Endothelial cell of umbilical vein (primary cell): Measurements from ENCODE around the gene GBF1. TPM values are rescaled to one million over a fixed set of nuclear protein-coding genes. Genes with fewer than 3 reads are reported as not detected.
"Not testable (repeated sequence)": the region's sequence is repeated elsewhere in the genome, so short reads cannot be mapped to it uniquely, and the experiment has no call there.

ENCODE experiments used
- BruUV-seq: library from RNA; stranded (reverse); fragments of 400-500 nt; replicated peaks from 2 replicates; lab custom pipeline; 2021; lab: Mats Ljungman, UMichigan
- CTCF ChIA-PET: fragments of 300-600, 350-600 bp; sonication (Branson Sonifier 250); formaldehyde crosslinking; loops from one replicate; lab custom pipeline; 2021; ENCODE audit warnings: antibody characterized with exemption, inconsistent platforms; lab: Charles Lee
- POLR2A ChIA-PET: fragments of 300-600, 350-600 bp; sonication (Branson Sonifier 250); formaldehyde crosslinking; loops from one replicate; lab custom pipeline; 2021; ENCODE audit warnings: antibody characterized with exemption, inconsistent platforms; lab: Charles Lee
- DNase-seq: peaks from one replicate; pipeline ENCODE4 v3.0.0-alpha.2; 2011; ENCODE audit warnings: low read depth, low spot score
- FAIRE-seq: peaks from 2 replicates; lab custom pipeline; 2011; peaks lifted over from hg19 to GRCh38; lab: Jason Lieb, UNC
- H2AFZ ChIP-seq: 2 replicates; pipeline ENCODE4 v1.6.0; 2012; ENCODE audit warnings: low read depth, low read length, control low read depth, inconsistent platforms
- H3K27ac ChIP-seq: 2 replicates; pipeline ENCODE4 v1.5.1; 2011; ENCODE audit warnings: low read depth, mild to moderate bottlenecking, control low read depth, low read length, moderate library complexity; ENCODE audit not compliant: insufficient read depth
- H3K27me3 ChIP-seq, 2 experiments: 2 replicates each; pipeline versions ENCODE4 v1.6.0 to v1.6.1; 2011; ENCODE audit warnings: low read length in 2 of 2, mixed read lengths in 1 of 2; ENCODE audit not compliant: control insufficient read depth in 2 of 2, insufficient read depth in 2 of 2
- H3K36me3 ChIP-seq, 2 experiments: 2 replicates in 1 of 2; 3 replicates in 1 of 2; pipeline ENCODE4 v1.5.1; 2011; ENCODE audit warnings: low read length in 2 of 2, mild to moderate bottlenecking in 1 of 2, moderate library complexity in 1 of 2; ENCODE audit not compliant: control insufficient read depth in 2 of 2, insufficient read depth in 2 of 2; ENCODE audit errors: extremely low read depth in 1 of 2
- H3K4me1 ChIP-seq: 3 replicates; pipeline ENCODE4 v1.5.1; 2011; ENCODE audit warnings: mild to moderate bottlenecking, low read length; ENCODE audit not compliant: control insufficient read depth, insufficient read depth; ENCODE audit errors: extremely low read depth
- H3K4me2 ChIP-seq: 2 replicates; pipeline ENCODE4 v1.6.1; 2011; ENCODE audit warnings: low read length, control low read depth, mixed read lengths; ENCODE audit not compliant: insufficient read depth
- H3K4me3 ChIP-seq, 3 experiments: fragments of 200-600 bp in 1 of 3; sonication (generic), shearing (Covaris generic) in 1 of 3; replicated peaks in 1 of 3; 2 replicates each; pipeline ENCODE4 v1.5.1; 2011 to 2016; ENCODE audit warnings: control low read depth in 3 of 3, low read length in 3 of 3, mild to moderate bottlenecking in 2 of 3, inconsistent platforms in 1 of 3, low read depth in 1 of 3, moderate library complexity in 1 of 3; ENCODE audit not compliant: insufficient read depth in 1 of 3
- H3K79me2 ChIP-seq: 2 replicates; pipeline ENCODE4 v1.6.0; 2012; ENCODE audit warnings: low read length, inconsistent platforms; ENCODE audit not compliant: control insufficient read depth, insufficient read depth
- H3K9ac ChIP-seq: replicated peaks from 2 replicates; pipeline ENCODE3; 2011; ENCODE audit warnings: low read length, control low read depth; ENCODE audit not compliant: insufficient read depth; ENCODE audit errors: extremely low read depth
- H3K9me1 ChIP-seq: replicated peaks from 3 replicates; pipeline ENCODE4 v1.6.0; 2011; ENCODE audit warnings: mild to moderate bottlenecking, low read length; ENCODE audit not compliant: control insufficient read depth, insufficient read depth; ENCODE audit errors: extremely low read depth
- H3K9me3 ChIP-seq: replicated peaks from 2 replicates; pipeline ENCODE4 v1.5.1; 2012; ENCODE audit warnings: low read length, inconsistent platforms; ENCODE audit not compliant: control insufficient read depth, insufficient read depth
- H4K20me1 ChIP-seq: replicated peaks from 2 replicates; pipeline ENCODE3; 2011; ENCODE audit warnings: mild to moderate bottlenecking, low read length; ENCODE audit not compliant: control insufficient read depth, insufficient read depth; ENCODE audit errors: extremely low read depth
- EZH2 ChIP-seq: IDR thresholded peaks from 2 replicates; pipeline ENCODE4 v1.6.1; 2012; ENCODE audit warnings: borderline replicate concordance, low read depth, mild to moderate bottlenecking, moderate library complexity, low read length, inconsistent platforms; ENCODE audit not compliant: severe bottlenecking
- FOS ChIP-seq: IDR thresholded peaks from 2 replicates; pipeline ENCODE4 v1.6.1; 2011; ENCODE audit warnings: mild to moderate bottlenecking, low read length, moderate library complexity, borderline replicate concordance; ENCODE audit not compliant: insufficient read depth
- GATA2 ChIP-seq: IDR thresholded peaks from 2 replicates; pipeline ENCODE4 v1.7.0; 2011; ENCODE audit warnings: low read depth, mild to moderate bottlenecking, moderate library complexity, mixed read lengths, low read length; ENCODE audit not compliant: insufficient read length, insufficient read depth
- JUN ChIP-seq: IDR thresholded peaks from 2 replicates; pipeline ENCODE4 v1.6.1; 2011; ENCODE audit warnings: borderline replicate concordance, low read depth; ENCODE audit not compliant: insufficient read length, insufficient read depth
- MYC ChIP-seq: IDR thresholded peaks from one replicate; pipeline ENCODE4 v1.6.1; 2011; ENCODE audit warnings: mild to moderate bottlenecking, low read depth, low read length
- POLR2A ChIP-seq: IDR thresholded peaks from 2 replicates; pipeline ENCODE4 v1.6.1; 2012; ENCODE audit warnings: low read depth, mild to moderate bottlenecking, control low read depth, low read length
- POLR2AphosphoS5 ChIP-seq: IDR thresholded peaks from 2 replicates; pipeline ENCODE4 v1.6.1; 2012; ENCODE audit warnings: low read depth, mild to moderate bottlenecking, control low read depth, low read length, moderate library complexity; ENCODE audit not compliant: insufficient read depth
- dilution Hi-C: fragments of 300-500 bp; cut with MboI; formaldehyde crosslinking; loops from one replicate; pipeline ENCODE4 v1.15.0; 2019; ENCODE audit warnings: low sequenced_read_pairs; ENCODE audit not compliant: extremely low pct_ligation_motif_present
- intact Hi-C: fragments of 100-400 bp; cut with micrococcal nuclease; formaldehyde crosslinking; loops from one replicate; pipeline ENCODE4 v1.10.0; 2022
- polyA plus RNA-seq, 4 experiments: library from polyadenylated mRNA; depleted of rRNA in 3 of 4; stranded (reverse) in 3 of 4; unstranded in 1 of 4; fragments of >200 nt; gene quantifications; 2 replicates each; pipeline versions ENCODE4 v1.2.1 to v1.2.3, GENCODE V29; 2011 to 2012; ENCODE audit warnings: missing spikeins in 1 of 4
- total RNA-seq: library from RNA; stranded (reverse); gene quantifications from 2 replicates; pipeline ENCODE4 v1.2.3, GENCODE V29; 2021
- TF ChIP-seq, protein P1 (sequence below), 2 donors: IDR thresholded peaks; 1 replicate in 1 of 2; 2 replicates in 1 of 2; pipeline ENCODE4 v1.5.1; 2011; ENCODE audit warnings: low read length in 2 of 2, mild to moderate bottlenecking in 2 of 2, moderate library complexity in 2 of 2, control low read depth in 1 of 2, inconsistent platforms in 1 of 2, low read depth in 1 of 2; ENCODE audit not compliant: insufficient read depth in 1 of 2; ENCODE audit errors: extremely low read depth in 1 of 2
- TF ChIP-seq, protein P2 (sequence below): IDR thresholded peaks from 2 replicates; pipeline ENCODE4 v1.6.1; 2011; ENCODE audit not compliant: insufficient read depth, insufficient read length

GBF1 gene
- total and polyA plus RNA-seq, 2 donors (not counting 3 experiments of a cell fraction or from before 2014, with no cell fraction given), result 26.0 to 49.7 TPM

DNA sequence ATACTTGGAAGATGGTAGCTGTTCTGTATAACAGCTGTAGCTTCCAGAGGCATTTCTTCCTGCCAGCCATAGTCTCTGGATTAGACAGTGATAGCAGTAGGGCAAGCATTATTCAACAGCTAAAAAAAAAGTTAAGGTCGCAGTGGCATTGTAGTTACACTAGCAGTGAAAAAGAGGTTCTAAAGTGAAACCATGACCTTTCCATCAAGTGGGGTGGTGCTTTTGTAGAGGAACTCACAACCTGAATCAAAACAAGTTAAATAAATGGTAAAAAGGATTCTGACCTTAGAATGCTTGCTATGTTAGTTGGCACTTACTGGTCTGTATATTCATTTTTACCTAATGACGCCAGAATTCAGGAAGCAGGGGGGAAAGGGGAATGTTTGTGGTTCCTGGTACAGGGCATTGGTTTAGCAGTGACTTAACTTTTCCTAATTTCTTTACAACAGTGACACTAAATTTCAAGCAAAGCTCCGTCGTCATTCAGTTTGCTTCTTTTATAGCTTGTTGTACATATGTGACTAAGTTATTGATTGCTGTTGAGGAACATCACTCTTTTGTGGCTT lies 55.0 kb downstream of the GBF1 start:
- no peaks in the 10 kb centered on the region for H3K27me3 ChIP-seq
- H3K27ac ChIP-seq, result peak overlapping the region; percentile 77
- dilution Hi-C loops (no loop called here), intact Hi-C loops (loop anchor here (1.0 to 2.0 kb wide), 2 partner anchors 10 to 20 kb away; no protein-coding TSS in a partner anchor)
- no peak overlapping the region for H2AFZ ChIP-seq
- peak overlapping the region; percentile 65 for H3K4me2 ChIP-seq
- DNase-seq, result peak; percentile 87
- no peak for TF ChIP-seq EZH2
- TF ChIP-seq, protein P1, sequence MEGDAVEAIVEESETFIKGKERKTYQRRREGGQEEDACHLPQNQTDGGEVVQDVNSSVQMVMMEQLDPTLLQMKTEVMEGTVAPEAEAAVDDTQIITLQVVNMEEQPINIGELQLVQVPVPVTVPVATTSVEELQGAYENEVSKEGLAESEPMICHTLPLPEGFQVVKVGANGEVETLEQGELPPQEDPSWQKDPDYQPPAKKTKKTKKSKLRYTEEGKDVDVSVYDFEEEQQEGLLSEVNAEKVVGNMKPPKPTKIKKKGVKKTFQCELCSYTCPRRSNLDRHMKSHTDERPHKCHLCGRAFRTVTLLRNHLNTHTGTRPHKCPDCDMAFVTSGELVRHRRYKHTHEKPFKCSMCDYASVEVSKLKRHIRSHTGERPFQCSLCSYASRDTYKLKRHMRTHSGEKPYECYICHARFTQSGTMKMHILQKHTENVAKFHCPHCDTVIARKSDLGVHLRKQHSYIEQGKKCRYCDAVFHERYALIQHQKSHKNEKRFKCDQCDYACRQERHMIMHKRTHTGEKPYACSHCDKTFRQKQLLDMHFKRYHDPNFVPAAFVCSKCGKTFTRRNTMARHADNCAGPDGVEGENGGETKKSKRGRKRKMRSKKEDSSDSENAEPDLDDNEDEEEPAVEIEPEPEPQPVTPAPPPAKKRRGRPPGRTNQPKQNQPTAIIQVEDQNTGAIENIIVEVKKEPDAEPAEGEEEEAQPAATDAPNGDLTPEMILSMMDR (IDR thresholded peaks at IDR 0.05; ENCODE audit: extremely low read depth in 1 of 2, insufficient read depth in 1 of 2, low read depth in 1 of 2, low read length in 2 of 2), result no peak
- TF ChIP-seq MYC, result no peak
- TF ChIP-seq, protein P2, sequence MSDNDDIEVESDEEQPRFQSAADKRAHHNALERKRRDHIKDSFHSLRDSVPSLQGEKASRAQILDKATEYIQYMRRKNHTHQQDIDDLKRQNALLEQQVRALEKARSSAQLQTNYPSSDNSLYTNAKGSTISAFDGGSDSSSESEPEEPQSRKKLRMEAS, result no peak
- peak; percentile 62 for TF ChIP-seq POLR2AphosphoS5
- TF ChIP-seq POLR2A, result no peak
- no peak for TF ChIP-seq GATA2
- TF ChIP-seq JUN, result peak; percentile 62
- TF ChIP-seq FOS, result peak; percentile 58
- ChIA-PET CTCF (interaction anchor here (1.0 to 1.6 kb wide), 9 partner anchors 11 to 70 kb away, joined by 3 to 17 read pairs (median 5); partner anchors contain the start of gene GBF1), POLR2A (interaction anchor here (2.1 kb wide), 1 partner anchor 55 kb away, joined by 5 read pairs; the partner anchor contains the start of gene GBF1)
- no peaks in the 10 kb centered on the region for H3K9me1 ChIP-seq
- no peaks in the 10 kb centered on the region for H3K9me3 ChIP-seq
- FAIRE-seq, result peak; percentile 86
- BruUV-seq, result no TSS peak
- no peaks in the 10 kb centered on the region for H3K36me3 ChIP-seq
- H3K9ac ChIP-seq, result peak overlapping the region; percentile 35
- H3K4me1 ChIP-seq, result peaks cover 25% of the 10 kb centered on the region
- H4K20me1 ChIP-seq, result no peaks in the 10 kb centered on the region
- H3K79me2 ChIP-seq, result peaks cover 20% of the 10 kb centered on the region
- H3K4me3 ChIP-seq, result peak overlapping the region in 1 of 3 experiments; percentile 9

DNA sequence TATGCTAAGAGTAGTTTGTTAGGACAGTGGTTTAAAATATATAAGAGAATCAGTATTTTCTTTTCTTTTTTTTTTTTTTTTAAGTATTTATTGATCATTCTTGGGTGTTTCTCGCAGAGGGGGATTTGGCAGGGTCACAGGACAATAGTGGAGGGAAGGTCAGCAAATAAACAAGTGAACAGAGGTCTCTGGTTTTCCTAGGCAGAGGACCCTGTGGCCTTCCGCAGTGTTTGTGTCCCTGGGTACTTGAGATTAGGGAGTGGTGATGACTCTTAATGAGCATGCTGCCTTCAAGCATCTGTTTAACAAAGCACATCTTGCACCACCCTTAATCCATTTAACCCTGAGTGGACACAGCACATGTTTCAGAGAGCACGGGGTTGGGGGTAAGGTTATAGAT lies 55.6 kb downstream of the GBF1 start:
- Histone ChIP-seq H3K27ac (peak overlapping the region; percentile 77), H3K9ac (peak overlapping the region; percentile 35), H3K4me2 (peak overlapping the region; percentile 65), H3K4me3 (peak overlapping the region in 1 of 3 experiments; percentile 9), H3K79me2 (peaks cover 21% of the 10 kb centered on the region), H3K4me1 (peaks cover 25% of the 10 kb centered on the region)
- DNase-seq, H3K9me1 ChIP-seq, H3K27me3 ChIP-seq, H2AFZ ChIP-seq, H3K9me3 ChIP-seq, H3K36me3 ChIP-seq, FAIRE-seq, dilution Hi-C loops, H4K20me1 ChIP-seq: not testable (repeated sequence)
- POLR2A ChIA-PET, result interaction anchor here (2.1 kb wide), 1 partner anchor 55 kb away, joined by 5 read pairs; the partner anchor contains the start of gene GBF1
- TSS peak; percentile 30 for BruUV-seq
- CTCF ChIA-PET, result interaction anchor here (1.4 to 1.6 kb wide), 6 partner anchors 10 to 70 kb away, joined by 3 to 17 read pairs (median 6); partner anchors contain the start of gene GBF1
- intact Hi-C loops, result loop anchor here (1.0 to 2.0 kb wide), 2 partner anchors 9 to 20 kb away; no protein-coding TSS in a partner anchor
